K562 (cell line): ENCODE data around the gene IL3RA.

Source experiments
- CREB1 ChIP-seq, 2 experiments: sonication (generic) in 1 of 2; formaldehyde crosslinking in 1 of 2; IDR thresholded peaks; 2 replicates each; pipeline versions ENCODE4 v1.6.1 to v1.8.0; 2012 to 2022; ENCODE audit warnings: inconsistent platforms in 1 of 2, mild to moderate bottlenecking in 1 of 2, missing genetic modification reagents in 1 of 2, moderate library complexity in 1 of 2
- CREM ChIP-seq: IDR thresholded peaks from 2 replicates; pipeline ENCODE4 v1.6.1; 2014; ENCODE audit warnings: antibody characterized with exemption, low read depth
- CTCF ChIP-seq, 3 experiments: IDR thresholded peaks in 2 of 3; conservative IDR thresholded peaks in 1 of 3; 2 replicates each; pipeline ENCODE4 v1.5.1; 2011 to 2012; ENCODE audit warnings: low read length in 3 of 3, mild to moderate bottlenecking in 3 of 3, control low read depth in 2 of 3, improper control_type of control experiment in 1 of 3, inconsistent platforms in 1 of 3, low read depth in 1 of 3, mixed read lengths in 1 of 3, moderate library complexity in 1 of 3; ENCODE audit not compliant: insufficient read depth in 2 of 3
- HDGF ChIP-seq: fragments of 450-650 bp; IDR thresholded peaks from 2 replicates; pipeline ENCODE4 v1.6.1; 2016
- MAFK ChIP-seq: IDR thresholded peaks from 2 replicates; pipeline ENCODE4 v1.6.1; 2011; ENCODE audit warnings: low read length, improper control_type of control experiment
- MXD1 ChIP-seq: fragments of 250-450 bp; sonication (Bioruptor Pico); IDR thresholded peaks from 2 replicates; pipeline ENCODE4 v1.8.0; 2021; ENCODE audit warnings: borderline replicate concordance, mild to moderate bottlenecking, moderate library complexity; ENCODE audit not compliant: poor library complexity, severe bottlenecking
- MYC ChIP-seq, 2 experiments: fragments of 250-450 bp in 1 of 2; sonication (Bioruptor Pico) in 1 of 2; IDR thresholded peaks; 2 replicates each; pipeline versions ENCODE4 v1.5.1 to v1.6.1; 2012 to 2021; ENCODE audit warnings: low read depth in 2 of 2, borderline replicate concordance in 1 of 2, improper control_type of control experiment in 1 of 2, low read length in 1 of 2, mild to moderate bottlenecking in 1 of 2, moderate library complexity in 1 of 2
- NR2F6 ChIP-seq: fragments of 450-650 bp; formaldehyde crosslinking; IDR thresholded peaks from 2 replicates; pipeline ENCODE4 v1.4.0; 2020; ENCODE audit warnings: mild to moderate bottlenecking
- RFX5 ChIP-seq: IDR thresholded peaks from 2 replicates; pipeline ENCODE4 v1.6.1; 2011; ENCODE audit warnings: low read depth, mild to moderate bottlenecking, improper control_type of control experiment, low read length
- RNF2 ChIP-seq: sonication (generic); IDR thresholded peaks from 2 replicates; pipeline ENCODE4 v1.6.1; 2016
- SIX5 ChIP-seq, 2 experiments: IDR thresholded peaks; 2 replicates each; pipeline ENCODE4 v1.6.1; 2011; ENCODE audit warnings: low read length in 2 of 2, borderline replicate concordance in 1 of 2, low read depth in 1 of 2, mild to moderate bottlenecking in 1 of 2, moderate library complexity in 1 of 2; ENCODE audit not compliant: insufficient read depth in 1 of 2
- TEAD4 ChIP-seq, 2 experiments: sonication (generic) in 1 of 2; formaldehyde crosslinking in 1 of 2; IDR thresholded peaks; 2 replicates each; pipeline versions ENCODE4 v1.6.1 to v1.8.0; 2012 to 2022; ENCODE audit warnings: borderline replicate concordance in 1 of 2, inconsistent platforms in 1 of 2, low read length in 1 of 2, mild to moderate bottlenecking in 1 of 2, missing genetic modification reagents in 1 of 2
- TGIF2 ChIP-seq: sonication (generic); formaldehyde crosslinking; IDR thresholded peaks from 2 replicates; pipeline ENCODE4 v1.8.1; 2022; ENCODE audit warnings: mild to moderate bottlenecking, missing genetic modification reagents, moderate library complexity

- TF ChIP-seq SIX5 (IDR thresholded peaks at IDR 0.05; ENCODE audit: borderline replicate concordance in 1 of 2, insufficient read depth in 1 of 2, low read depth in 1 of 2, low read length in 2 of 2): no peak
- TF ChIP-seq CTCF (IDR thresholded peaks at IDR 0.05 in 2 of 3, conservative IDR thresholded peaks at IDR 0.05 in 1 of 3; ENCODE audit: insufficient read depth in 2 of 3, low read depth in 1 of 3, low read length in 3 of 3): no peak
- no peak for TF ChIP-seq MAFK
- TF ChIP-seq CREB1 (IDR thresholded peaks at IDR 0.05): no peak
- no peak for TF ChIP-seq CREB1 (CRISPR knock-in tag; IDR thresholded peaks at IDR 0.05)
- no peak for TF ChIP-seq RNF2
- no peak for TF ChIP-seq TGIF2 (CRISPR knock-in tag)
- TF ChIP-seq NR2F6 (CRISPR knock-in tag): no peak
- no peak for TF ChIP-seq CREM
- TF ChIP-seq RFX5: no peak
- no peak for TF ChIP-seq HDGF
- no peak for TF ChIP-seq TEAD4 (IDR thresholded peaks at IDR 0.05; ENCODE audit: low read length)
- no peak for TF ChIP-seq TEAD4 (CRISPR knock-in tag; IDR thresholded peaks at IDR 0.05; ENCODE audit: borderline replicate concordance)
- no peak for TF ChIP-seq MYC (IDR thresholded peaks at IDR 0.05; ENCODE audit: low read depth, low read length)
- TF ChIP-seq MYC (CRISPR knock-in tag; IDR thresholded peaks at IDR 0.05; ENCODE audit: borderline replicate concordance, low read depth): no peak
- TF ChIP-seq MXD1: no peak
Measured at GRCh38 chrX:1336331-1336943, at the start of gene IL3RA.
